NT2/D1 (cell line): ENCODE data around the gene DGCR6L.

Experiments used
- SUZ12 ChIP-seq: IDR thresholded peaks from 2 replicates; pipeline ENCODE4 v1.6.1; 2011; ENCODE audit not compliant: insufficient read length, insufficient read depth; ENCODE audit errors: extremely low read depth
- YY1 ChIP-seq: IDR thresholded peaks from 2 replicates; pipeline ENCODE4 v1.6.1; 2011; ENCODE audit not compliant: insufficient read length, insufficient read depth
- ZNF274 ChIP-seq: IDR thresholded peaks from 2 replicates; pipeline ENCODE4 v1.6.1; 2011; ENCODE audit warnings: mild to moderate bottlenecking, low read depth, low read length

GRCh38 chr22:20283674-20284066 is 36.2 kb downstream of the DGCR6L start:
- TF ChIP-seq ZNF274 (no peak), YY1 (no peak), SUZ12 (no peak)
